H1 (cell line): Measurements from ENCODE around the gene BCAS4. TPM values are rescaled to one million over a fixed set of nuclear protein-coding genes. Genes with fewer than 3 reads are reported as not detected.

ENCODE experiments used
- CTCF ChIA-PET: fragments of 300-600 bp; sonication (Branson Sonifier 250); formaldehyde crosslinking; loops from one replicate; lab custom pipeline; 2021; ENCODE audit not compliant: partially characterized antibody; lab: Charles Lee
- POLR2A ChIA-PET: fragments of 300-600 bp; sonication (Branson Sonifier 250); formaldehyde crosslinking; loops from one replicate; lab custom pipeline; 2021; ENCODE audit warnings: inconsistent platforms; ENCODE audit not compliant: partially characterized antibody; lab: Charles Lee
- DNase-seq, 2 experiments: peaks; one replicate each; pipeline versions ENCODE4 v3.0.0 to v3.0.0-alpha.2; 2010 to 2022; ENCODE audit warnings: low spot score in 2 of 2, low read depth in 1 of 2, mixed read lengths in 1 of 2
- FAIRE-seq: peaks from 2 replicates; lab custom pipeline; 2011; peaks lifted over from hg19 to GRCh38; lab: Jason Lieb, UNC
- H2AFZ ChIP-seq: 2 replicates; pipeline ENCODE4 v1.8.1; 2012; ENCODE audit warnings: low read length, inconsistent platforms
- H2AK5ac ChIP-seq: 2 replicates; pipeline ENCODE4 v1.6.1; 2013; ENCODE audit warnings: low read depth, low read length
- H2BK120ac ChIP-seq: replicated peaks from 2 replicates; pipeline ENCODE3; 2013; ENCODE audit warnings: low read depth, low read length, inconsistent platforms
- H2BK12ac ChIP-seq: 2 replicates; pipeline ENCODE4 v1.6.1; 2013; ENCODE audit warnings: low read depth, low read length
- H2BK15ac ChIP-seq: 2 replicates; pipeline ENCODE4 v1.6.1; 2013; ENCODE audit warnings: low read length
- H2BK20ac ChIP-seq: 2 replicates; pipeline ENCODE4 v1.6.1; 2013; ENCODE audit warnings: low read length
- H2BK5ac ChIP-seq: 2 replicates; pipeline ENCODE4 v1.6.1; 2013; ENCODE audit warnings: low read depth, low read length
- H3K14ac ChIP-seq: 2 replicates; pipeline ENCODE4 v1.6.1; 2013; ENCODE audit warnings: inconsistent platforms; ENCODE audit not compliant: insufficient read length
- H3K18ac ChIP-seq: 2 replicates; pipeline ENCODE4 v1.6.1; 2013; ENCODE audit warnings: low read length; ENCODE audit errors: extremely low read depth
- H3K23ac ChIP-seq: 2 replicates; pipeline ENCODE4 v1.6.1; 2013; ENCODE audit warnings: inconsistent platforms; ENCODE audit not compliant: insufficient read length
- H3K23me2 ChIP-seq: 2 replicates; pipeline ENCODE4 v1.6.1; 2013; ENCODE audit warnings: low read depth, low read length
- H3K27ac ChIP-seq: 2 replicates; pipeline ENCODE4 v1.6.1; 2011; ENCODE audit warnings: low read depth, low read length, inconsistent platforms
- H3K27me3 ChIP-seq, 4 experiments: replicated peaks in 1 of 4; 1 replicate in 1 of 4; 2 replicates in 3 of 4; pipeline versions ENCODE4 v1.6.1 to v1.8.1; 2011 to 2013; ENCODE audit warnings: low read length in 3 of 4, mild to moderate bottlenecking in 3 of 4, inconsistent platforms in 2 of 4, mixed read lengths in 2 of 4, moderate library complexity in 1 of 4; ENCODE audit not compliant: control insufficient read depth in 3 of 4, insufficient read depth in 3 of 4; ENCODE audit errors: extremely low read depth in 1 of 4
- H3K36me3 ChIP-seq, 4 experiments: 2 replicates each; pipeline versions ENCODE4 v1.6.1 to v1.8.1; 2011 to 2013; ENCODE audit warnings: mild to moderate bottlenecking in 4 of 4, low read length in 3 of 4, moderate library complexity in 2 of 4, control low read depth in 1 of 4, inconsistent platforms in 1 of 4; ENCODE audit not compliant: insufficient read depth in 4 of 4, control insufficient read depth in 2 of 4
- H3K4ac ChIP-seq: replicated peaks from 2 replicates; pipeline ENCODE3; 2013; ENCODE audit warnings: low read length, low read depth, mixed read lengths, inconsistent platforms; ENCODE audit not compliant: insufficient read length
- H3K4me1 ChIP-seq, 4 experiments: replicated peaks in 1 of 4; 1 replicate in 1 of 4; 2 replicates in 3 of 4; pipeline versions ENCODE4 v1.6.1 to v1.8.1; 2011 to 2013; ENCODE audit warnings: low read length in 3 of 4, inconsistent platforms in 2 of 4, mixed read lengths in 1 of 4; ENCODE audit not compliant: insufficient read depth in 4 of 4, control insufficient read depth in 3 of 4
- H3K4me2 ChIP-seq, 2 experiments: 2 replicates each; pipeline versions ENCODE4 v1.6.1 to v1.8.1; 2011 to 2013; ENCODE audit warnings: low read depth in 2 of 2, low read length in 2 of 2, control low read depth in 1 of 2, inconsistent platforms in 1 of 2, mild to moderate bottlenecking in 1 of 2; ENCODE audit not compliant: insufficient read depth in 1 of 2
- H3K4me3 ChIP-seq, 4 experiments: fragments of 200-600, 300-600 bp in 1 of 4; sonication (generic), shearing (Covaris generic), sonication (Bioruptor Twin) in 1 of 4; 2 replicates each; pipeline versions ENCODE4 v1.5.1 to v1.8.1; 2011 to 2016; ENCODE audit warnings: low read length in 4 of 4, low read depth in 3 of 4, control low read depth in 2 of 4, inconsistent platforms in 2 of 4, mild to moderate bottlenecking in 2 of 4, mixed read lengths in 1 of 4, moderate library complexity in 1 of 4; ENCODE audit not compliant: insufficient read depth in 2 of 4; ENCODE audit errors: extremely low read depth in 1 of 4
- H3K56ac ChIP-seq: replicated peaks from 2 replicates; pipeline ENCODE3; 2013; ENCODE audit warnings: low read depth, mild to moderate bottlenecking, mixed read lengths, low read length, inconsistent platforms; ENCODE audit not compliant: insufficient read length
- H3K79me1 ChIP-seq: 2 replicates; pipeline ENCODE4 v1.6.1; 2013; ENCODE audit warnings: low read depth, low read length, control low read depth
- H3K79me2 ChIP-seq, 2 experiments: 2 replicates each; pipeline versions ENCODE4 v1.6.1 to v1.8.1; 2012 to 2013; ENCODE audit warnings: low read length in 2 of 2, mild to moderate bottlenecking in 2 of 2, inconsistent platforms in 1 of 2; ENCODE audit not compliant: insufficient read depth in 2 of 2, control insufficient read depth in 1 of 2
- H3K9ac ChIP-seq, 4 experiments: replicated peaks in 1 of 4; 1 replicate in 1 of 4; 2 replicates in 3 of 4; pipeline versions ENCODE4 v1.6.1 to v1.8.1; 2011 to 2013; ENCODE audit warnings: low read depth in 3 of 4, low read length in 3 of 4, control low read depth in 2 of 4, mild to moderate bottlenecking in 2 of 4, moderate library complexity in 2 of 4, inconsistent platforms in 1 of 4; ENCODE audit errors: extremely low read depth in 1 of 4
- H3K9me3 ChIP-seq, 2 experiments: 2 replicates each; pipeline versions ENCODE4 v1.6.1 to v1.8.1; 2012 to 2013; ENCODE audit warnings: mild to moderate bottlenecking in 2 of 2, moderate library complexity in 2 of 2, control low read depth in 1 of 2, inconsistent platforms in 1 of 2, low read depth in 1 of 2, low read length in 1 of 2, mixed read lengths in 1 of 2; ENCODE audit not compliant: insufficient read depth in 2 of 2
- H4K20me1 ChIP-seq, 2 experiments: replicated peaks in 1 of 2; 2 replicates each; pipeline versions ENCODE3 to v1.8.1; 2011 to 2013; ENCODE audit warnings: inconsistent platforms in 2 of 2, low read length in 2 of 2, mild to moderate bottlenecking in 1 of 2; ENCODE audit not compliant: insufficient read depth in 2 of 2, control insufficient read depth in 1 of 2
- H4K5ac ChIP-seq: 2 replicates; pipeline ENCODE4 v1.6.1; 2013; ENCODE audit warnings: low read length, low read depth, mixed read lengths, inconsistent platforms; ENCODE audit not compliant: insufficient read length
- H4K8ac ChIP-seq: 2 replicates; pipeline ENCODE4 v1.8.0; 2013; ENCODE audit warnings: mild to moderate bottlenecking, moderate library complexity, low read length, inconsistent platforms; ENCODE audit not compliant: insufficient read depth; ENCODE audit errors: extremely low read depth
- H4K91ac ChIP-seq: replicated peaks from 2 replicates; pipeline ENCODE3; 2013; ENCODE audit warnings: low read length, mixed read lengths, inconsistent platforms; ENCODE audit not compliant: insufficient read length
- CBX5 ChIP-seq: fragments of 300-800, 300-1000 bp; sonication (generic); IDR thresholded peaks from 2 replicates; pipeline ENCODE4 v1.7.1; 2016; ENCODE audit warnings: antibody characterized with exemption, low read length, low read depth
- KDM4A ChIP-seq: IDR thresholded peaks from one replicate; pipeline ENCODE4 v1.7.1; 2012; ENCODE audit warnings: low read depth, mild to moderate bottlenecking, moderate library complexity, low read length, inconsistent platforms; ENCODE audit not compliant: severe bottlenecking
- KDM5A ChIP-seq: fragments of 200-600 bp; IDR thresholded peaks from 2 replicates; pipeline ENCODE4 v1.7.1; 2012; ENCODE audit warnings: mild to moderate bottlenecking, low read length, inconsistent platforms, mixed read lengths
- MAX ChIP-seq: IDR thresholded peaks from 2 replicates; pipeline ENCODE4 v1.6.1; 2012; ENCODE audit warnings: inconsistent platforms
- RBBP5 ChIP-seq: IDR thresholded peaks from 2 replicates; pipeline ENCODE4 v1.7.1; 2012; ENCODE audit warnings: low read depth, mild to moderate bottlenecking, inconsistent platforms, low read length, moderate library complexity, borderline replicate concordance
- RXRA ChIP-seq: IDR thresholded peaks from 2 replicates; pipeline ENCODE4 v1.6.1; 2011; ENCODE audit warnings: low read depth, mild to moderate bottlenecking, low read length, moderate library complexity; ENCODE audit not compliant: insufficient read depth
- SAP30 ChIP-seq: fragments of 300-600 bp; sonication (generic); IDR thresholded peaks from 2 replicates; pipeline ENCODE4 v1.7.1; 2012; ENCODE audit warnings: low read length, moderate library complexity, mild to moderate bottlenecking, inconsistent platforms; ENCODE audit not compliant: insufficient read depth, insufficient replicate concordance
- SIX5 ChIP-seq: IDR thresholded peaks from 2 replicates; pipeline ENCODE4 v1.6.1; 2011; ENCODE audit warnings: mild to moderate bottlenecking, low read depth, low read length
- TAF7 ChIP-seq: optimal IDR thresholded peaks from 2 replicates; pipeline ENCODE3; 2011; ENCODE audit warnings: low read depth, mild to moderate bottlenecking, inconsistent platforms, low read length, moderate library complexity, borderline replicate concordance
- TEAD4 ChIP-seq: IDR thresholded peaks from 2 replicates; pipeline ENCODE4 v1.6.1; 2012; ENCODE audit warnings: low read depth, low read length, inconsistent platforms, mixed read lengths
- USF2 ChIP-seq: IDR thresholded peaks from 2 replicates; pipeline ENCODE4 v1.6.1; 2011; ENCODE audit warnings: low read length, improper control_type of control experiment
- WGBS, 2 experiments: shearing (Covaris generic) in 1 of 2; methylation state at CpG; one replicate each; pipeline versions ENCODE4 v1.1.6 to v1.1.7; 2013 to 2015; ENCODE audit warnings: low lambda C conversion rate in 2 of 2, mixed read lengths in 2 of 2, inconsistent platforms in 1 of 2, low coverage in 1 of 2, missing lambda C conversion rate in 1 of 2; ENCODE audit not compliant: insufficient replicate concordance in 2 of 2, insufficient coverage in 1 of 2, insufficient read length in 1 of 2; ENCODE audit errors: extremely low coverage in 1 of 2, missing lambda C conversion rate in 1 of 2; 5-methylcytosine and 5-hydroxymethylcytosine counted together
- polyA plus RNA-seq, 7 experiments: library from polyadenylated mRNA; depleted of rRNA in 3 of 7; stranded (reverse) in 5 of 7; unstranded in 2 of 7; fragments of >200 nt in 5 of 7; fragments of 200-250 nt in 2 of 7; gene quantifications; 1 replicate in 5 of 7; 2 replicates in 1 of 7; 4 replicates in 1 of 7; pipeline versions ENCODE4 v1.2.1 to v1.2.3, GENCODE V29; 2011 to 2013; ENCODE audit warnings: missing spikeins in 2 of 7, mixed read lengths in 2 of 7
- total RNA-seq: library from RNA; stranded (reverse); fragmentation: NEBNext Ultra II Directional; extraction: Animal tissue kit (Norgen Biotek cat#: 25700); gene quantifications from 2 replicates; pipeline ENCODE4 v1.2.1, GENCODE V29; 2021

The BCAS4 gene
- total and polyA plus RNA-seq, 2 of the 8 experiments (the other 6 are each of a cell fraction or from before 2014, with no cell fraction given) = 21.2 to 23.6 TPM

GRCh38 chr20:50745634-50746137 is 49.2 kb upstream of the BCAS4 start:
- Histone ChIP-seq H3K4me2 (no peak overlapping the region), H3K79me1 (no peaks in the 10 kb centered on the region; the same call in 1 of the 2 replicates), H3K9ac (no peak overlapping the region), H4K20me1 (peaks cover 0 to 5% of the 10 kb centered on the region in 2 experiments), H4K5ac (no peak overlapping the region), H3K36me3 (peaks cover 0 to 24% (median 10%) of the 10 kb centered on the region in 4 experiments; a peak in 5 of 8 replicates), H3K23me2 (0 out of 2 replicates have a peak, but pooled peaks cover 1% of the 10 kb centered on the region), H3K79me2 (peaks cover 0 to 39% of the 10 kb centered on the region in 2 experiments; a peak in 2 of 4 replicates), H4K91ac (no peak overlapping the region), H2BK5ac (no peak overlapping the region), H3K9me3 (no peaks in the 10 kb centered on the region), H2BK15ac (no peak overlapping the region), H2BK20ac (no peak overlapping the region), H3K27ac (no peak overlapping the region), H3K4me3 (no peak overlapping the region), H3K4ac (no peak overlapping the region), H3K27me3 (no peaks in the 10 kb centered on the region), H2AFZ (no peak overlapping the region), H3K23ac (no peak overlapping the region), H3K56ac (no peak overlapping the region), H3K14ac (no peak overlapping the region), H3K4me1 (peaks cover 0 to 3% (median 1%) of the 10 kb centered on the region in 4 experiments; a peak in 2 of 7 replicates), H2BK12ac (no peak overlapping the region), H3K18ac (no peak overlapping the region), H2AK5ac (no peak overlapping the region), H2BK120ac (no peak overlapping the region), H4K8ac (no peak overlapping the region)
- WGBS, 2 experiments = 87% methylated on average over 2 of the region's 2 CpGs; no CpG with 5 or more reads in 1 of the 2 experiments
- ChIA-PET POLR2A (interaction anchor here (1.1 to 2.5 kb wide), 4 partner anchors 8 to 74 kb away, joined by 4 to 12 read pairs (median 5); partner anchors contain the start of gene PARD6B), CTCF (interaction anchor here (0.9 to 9.5 kb wide), 9 partner anchors 10 to 142 kb away, joined by 3 to 92 read pairs (median 3); partner anchors contain the start of gene BCAS4)
- FAIRE-seq = no peak
- no peak for DNase-seq
- no peak for TF ChIP-seq KDM4A
- no peak for TF ChIP-seq KDM5A
- no peak for TF ChIP-seq CBX5
- no peak for TF ChIP-seq SIX5
- TF ChIP-seq USF2 = no peak
- no peak for TF ChIP-seq MAX
- no peak for TF ChIP-seq RBBP5
- no peak for TF ChIP-seq RXRA
- no peak for TF ChIP-seq TAF7
- no peak for TF ChIP-seq SAP30
- no peak for TF ChIP-seq TEAD4
